GM21723 (cell line): ENCODE data around the gene GAGE13.
"Not testable (repeated sequence)": the region's sequence is repeated elsewhere in the genome, so short reads cannot be mapped to it uniquely, and the experiment has no call there.

Experiments
- ATAC-seq: cut with Tn5 transposase; IDR thresholded peaks from one replicate; pipeline ENCODE4 v1.9.1; 2021; ENCODE audit warnings: mild to moderate bottlenecking, moderate library complexity; ENCODE audit not compliant: unreplicated experiment

The GAGE13 gene

GRCh38 chrX:49330421-49330820 lies 961 bp upstream of the GAGE13 start:
- not testable (repeated sequence) for ATAC-seq

- ATAC-seq: not testable (repeated sequence)
Measured at GRCh38 chrX:49331841-49332240, 459 bp downstream of the GAGE13 start.

GRCh38 chrX:49341449-49341848 lies 10.1 kb downstream of the GAGE13 start:
- not testable (repeated sequence) for ATAC-seq

DNA sequence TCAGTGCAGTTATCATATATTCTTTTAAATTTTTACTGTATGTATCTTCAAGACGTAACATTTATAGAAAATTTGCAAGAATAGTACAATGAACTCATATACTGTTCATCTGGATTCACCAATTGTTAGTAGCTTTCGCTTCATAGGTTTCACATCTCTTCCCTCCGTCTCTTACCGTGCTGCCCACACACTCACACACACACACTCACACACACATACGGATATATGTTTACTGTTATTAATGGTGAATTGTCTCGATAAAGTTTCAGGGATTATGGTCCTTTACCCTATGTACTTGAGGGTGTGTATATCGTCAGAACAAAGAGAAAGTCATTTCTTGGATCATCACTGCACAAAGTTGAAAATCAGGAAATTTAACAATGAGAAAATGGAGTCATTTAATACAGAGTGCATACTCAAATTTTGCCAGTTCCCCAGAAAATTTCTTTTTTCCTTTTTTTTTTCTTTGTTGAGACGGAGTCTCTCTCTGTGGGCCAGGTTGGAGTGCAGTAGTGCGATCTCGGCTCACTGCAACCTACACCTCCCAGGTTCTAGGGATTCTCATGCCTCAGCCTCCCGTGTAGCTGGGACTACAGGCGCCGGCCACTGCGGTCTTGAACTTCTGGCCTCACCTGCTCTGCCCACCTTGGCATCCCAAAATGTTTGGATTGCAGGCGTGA lies 13.3 kb downstream of the GAGE13 start:
- ATAC-seq: not testable (repeated sequence)

- ATAC-seq: not testable (repeated sequence)
Measured at GRCh38 chrX:49345402-49345801, 14.0 kb downstream of the GAGE13 start.

DNA sequence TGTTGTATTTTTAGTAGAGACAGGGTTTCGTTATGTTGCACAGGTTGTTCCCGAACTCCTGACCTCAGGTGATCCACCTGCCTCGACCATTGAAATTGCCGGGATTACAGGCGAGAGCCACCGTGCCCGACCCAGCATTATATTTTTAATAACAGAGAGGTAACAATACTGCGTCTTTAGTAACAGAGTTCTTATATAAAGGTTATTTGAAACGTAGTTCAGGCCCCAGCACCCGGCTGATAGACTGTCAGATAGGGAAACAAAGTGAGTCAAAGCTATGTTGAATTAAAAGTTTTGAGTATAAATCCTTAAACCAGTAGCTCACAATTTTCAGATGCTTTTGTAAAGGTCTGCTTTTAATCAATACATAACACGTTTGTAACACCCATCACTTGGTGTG lies 14.8 kb downstream of the GAGE13 start:
- not testable (repeated sequence) for ATAC-seq
